Measurements from ENCODE around the gene PADI2. TPM values are rescaled to one million over a fixed set of nuclear protein-coding genes. Genes with fewer than 3 reads are reported as not detected.
A peak's percentile ranks its signal among the peaks of the same experiment; 100 is the strongest.

PADI2 gene
- total and polyA plus RNA-seq, 8 donors = 0.31 to 86.0 (median 1.3) TPM; not detected in 1

- Histone ChIP-seq H3K27me3 (peaks cover 0 to 50% (median 31%) of the 10 kb centered on the region in 3 donors), H3K4me1 (peaks cover 12 to 55% (median 34%) of the 10 kb centered on the region in 4 donors), H3K27ac (peak overlapping the region in 3 of 5 donors; percentile 6 to 82 (median 16)), H3K36me3 (no peaks in the 10 kb centered on the region), H3K4me3 (no peak overlapping the region), H3K9me3 (no peaks in the 10 kb centered on the region)
- 37 to 70% (median 55%) methylated on average over 12 to 23 of the region's 23 CpGs for WGBS, 5 donors
- no peak for TF ChIP-seq POLR2AphosphoS5 (IDR thresholded peaks at IDR 0.05)
- no peak for TF ChIP-seq CTCF (IDR thresholded peaks at IDR 0.05)
- DNase-seq = peak; percentile 61 to 64
- intact Hi-C loops (cut with DNase I; ENCODE audit: low total_unique reads) = loop anchor here (5.0 kb wide), 1 partner anchor 116 kb away; no protein-coding TSS in a partner anchor
These were observed 1.9 kb upstream of the PADI2 start for GRCh38 chr1:17120962-17121837.

GRCh38 chr1:17120481-17120877, 1.2 kb upstream of the PADI2 start:
- DNase-seq = no peak
- peaks cover 0 to 53% (median 31%) of the 10 kb centered on the region in 3 donors for H3K27me3 ChIP-seq
- H3K9me3 ChIP-seq = no peaks in the 10 kb centered on the region
- intact Hi-C loops (cut with DNase I; ENCODE audit: low total_unique reads) = loop anchor here (5.0 kb wide), 1 partner anchor 117 kb away; no protein-coding TSS in a partner anchor
- H3K4me3 ChIP-seq = no peak overlapping the region
- H3K36me3 ChIP-seq = no peaks in the 10 kb centered on the region
- H3K27ac ChIP-seq = peak overlapping the region in 1 of 5 donors; percentile 82
- WGBS, 5 donors = 84 to 94% (median 93%) methylated on average over 5 of the region's 5 CpGs
- TF ChIP-seq POLR2A (IDR thresholded peaks at IDR 0.05) (no peak), CTCF (IDR thresholded peaks at IDR 0.05) (no peak), POLR2AphosphoS5 (IDR thresholded peaks at IDR 0.05) (no peak), EP300 (IDR thresholded peaks at IDR 0.05) (no peak)
- H3K4me1 ChIP-seq = peaks cover 11 to 48% (median 30%) of the 10 kb centered on the region in 4 donors

- intact Hi-C loops (cut with DNase I; ENCODE audit: low total_unique reads) = loop anchor here (5.0 kb wide), 1 partner anchor 117 kb away; no protein-coding TSS in a partner anchor
- peaks cover 11 to 48% (median 30%) of the 10 kb centered on the region in 4 donors for H3K4me1 ChIP-seq
These were observed 676 bp upstream of the PADI2 start for GRCh38 chr1:17119773-17120480.

More at GRCh38 chr1:17119773-17120480, 676 bp upstream of the PADI2 start:
- peaks cover 0 to 57% (median 31%) of the 10 kb centered on the region in 3 donors for H3K27me3 ChIP-seq
- H3K9me3 ChIP-seq = no peaks in the 10 kb centered on the region
- no peak for DNase-seq
- WGBS, 5 donors = 42 to 64% (median 58%) methylated on average over 19 to 20 of the region's 20 CpGs
- H3K27ac ChIP-seq = peak overlapping the region in 3 of 5 donors; percentile 26 to 82 (median 50)
- no peaks in the 10 kb centered on the region for H3K36me3 ChIP-seq
- H3K4me3 ChIP-seq = peak overlapping the region in 3 of 4 donors; percentile 41 to 51 (median 50)
- TF ChIP-seq EP300 (IDR thresholded peaks at IDR 0.05) (no peak), POLR2AphosphoS5 (IDR thresholded peaks at IDR 0.05) (no peak), CTCF (IDR thresholded peaks at IDR 0.05) (no peak), POLR2A (IDR thresholded peaks at IDR 0.05) (no peak)

Data from stomach (tissue), 9 donors.